Mucosa of gallbladder (tissue), 1 donor: ENCODE results near the gene COL6A5. TPM values are rescaled to one million over a fixed set of nuclear protein-coding genes. Genes with fewer than 3 reads are reported as not detected.
"Not testable (repeated sequence)": the region's sequence is repeated elsewhere in the genome, so short reads cannot be mapped to it uniquely, and the experiment has no call there.

ENCODE experiments used
- DNase-seq: peaks from one replicate; pipeline ENCODE4 v3.0.0-alpha.2; 2020; ENCODE audit warnings: low spot score
- total RNA-seq: library from RNA; stranded (reverse); gene quantifications from one replicate; pipeline ENCODE4 v1.2.1, GENCODE V29; 2021
- donor health status: DM: no; HTN: no; CAD: no.

Gene COL6A5
- total RNA-seq, 1 donor from 2014 or later = not detected

GRCh38 chr3:130448155-130448554, 102.7 kb downstream of the COL6A5 start:
- DNase-seq = not testable (repeated sequence)

- DNase-seq = no peak
Observed at GRCh38 chr3:130456540-130456939, 111.1 kb downstream of the COL6A5 start.

- DNase-seq = no peak
Observed at GRCh38 chr3:130457671-130458070, 112.2 kb downstream of the COL6A5 start.

- DNase-seq = no peak
Observed at GRCh38 chr3:130459944-130460343, 114.5 kb downstream of the COL6A5 start.

GRCh38 chr3:130462089-130462488, 116.6 kb downstream of the COL6A5 start:
- DNase-seq = no peak

- no peak for DNase-seq
Observed at GRCh38 chr3:130463221-130463620, 117.7 kb downstream of the COL6A5 start.

GRCh38 chr3:130465521-130465920, 120.0 kb downstream of the COL6A5 start:
- no peak for DNase-seq

- no peak for DNase-seq
Observed at GRCh38 chr3:130468311-130468710, 122.8 kb downstream of the COL6A5 start.

GRCh38 chr3:130470126-130470525, 124.7 kb downstream of the COL6A5 start:
- no peak for DNase-seq

- DNase-seq = no peak
Observed at GRCh38 chr3:130473416-130473815, 127.9 kb downstream of the COL6A5 start.

GRCh38 chr3:130480736-130481135, 135.3 kb downstream of the COL6A5 start:
- peak; percentile 23 for DNase-seq

GRCh38 chr3:130488288-130488687, 142.8 kb downstream of the COL6A5 start:
- DNase-seq = no peak

GRCh38 chr3:130488769-130489450, 143.4 kb downstream of the COL6A5 start:
- DNase-seq = no peak

GRCh38 chr3:130490241-130490640, 144.8 kb downstream of the COL6A5 start:
- no peak for DNase-seq

GRCh38 chr3:130491431-130491830, 146.0 kb downstream of the COL6A5 start:
- no peak for DNase-seq

- no peak for DNase-seq
Observed at GRCh38 chr3:130504701-130505100, 159.2 kb downstream of the COL6A5 start.

- DNase-seq = no peak
Observed at GRCh38 chr3:130506031-130506430, 160.6 kb downstream of the COL6A5 start.

- DNase-seq = no peak
Observed at GRCh38 chr3:130507746-130508145, 162.3 kb downstream of the COL6A5 start.

- DNase-seq = peak; percentile 15
Observed at GRCh38 chr3:130509008-130509407, 163.5 kb downstream of the COL6A5 start.

- DNase-seq = no peak
Observed at GRCh38 chr3:130514681-130515080, 169.2 kb downstream of the COL6A5 start.

GRCh38 chr3:130515755-130516154, 170.3 kb downstream of the COL6A5 start:
- no peak for DNase-seq

- no peak for DNase-seq
Observed at GRCh38 chr3:130516645-130517512, 171.4 kb downstream of the COL6A5 start, which contains the start of gene COL6A6. TSS of gene COL6A6 (plus strand) at chr3:130517177. CDS start at chr3:130560365, 43,188 bp downstream.

GRCh38 chr3:130517602-130518001, 172.1 kb downstream of the COL6A5 start:
- no peak for DNase-seq
